GM19395 (cell line): ENCODE data around the gene RABIF.

Experiments
- ATAC-seq: cut with Tn5 transposase; IDR thresholded peaks from one replicate; pipeline ENCODE4 v1.9.1; 2021; ENCODE audit warnings: mild to moderate bottlenecking, moderate library complexity; ENCODE audit not compliant: unreplicated experiment

RABIF gene

GRCh38 chr1:202879128-202879527 is 9.8 kb downstream of the RABIF start:
- no peak for ATAC-seq

- no peak for ATAC-seq
Measured at GRCh38 chr1:202873026-202873425, 15.9 kb downstream of the RABIF start.

- ATAC-seq: no peak
Measured at GRCh38 chr1:202871367-202871766, 17.6 kb downstream of the RABIF start.

GRCh38 chr1:202862679-202863560 is 26.0 kb downstream of the RABIF start:
- no peak for ATAC-seq

GRCh38 chr1:202861420-202862132 is 27.4 kb downstream of the RABIF start:
- ATAC-seq: peak; percentile 79

GRCh38 chr1:202860744-202861419 is 28.1 kb downstream of the RABIF start:
- ATAC-seq: no peak

- no peak for ATAC-seq
Measured at GRCh38 chr1:202858789-202859414, 30.0 kb downstream of the RABIF start.

GRCh38 chr1:202858331-202858730 is 30.6 kb downstream of the RABIF start:
- ATAC-seq: no peak

GRCh38 chr1:202857136-202857610 is 31.8 kb downstream of the RABIF start:
- ATAC-seq: no peak

GRCh38 chr1:202856014-202856413 is 32.9 kb downstream of the RABIF start:
- ATAC-seq: no peak

GRCh38 chr1:202854787-202855186 is 34.2 kb downstream of the RABIF start:
- ATAC-seq: no peak

- no peak for ATAC-seq
Measured at GRCh38 chr1:202852163-202852904, 36.6 kb downstream of the RABIF start.

GRCh38 chr1:202850593-202851362 is 38.2 kb downstream of the RABIF start:
- no peak for ATAC-seq

GRCh38 chr1:202848191-202848542 is 40.8 kb downstream of the RABIF start:
- peak; percentile 87 for ATAC-seq

GRCh38 chr1:202844935-202845334 is 44.0 kb downstream of the RABIF start:
- no peak for ATAC-seq

- ATAC-seq: no peak
Measured at GRCh38 chr1:202844259-202844658, 44.7 kb downstream of the RABIF start.

GRCh38 chr1:202843081-202843480 is 45.9 kb downstream of the RABIF start:
- ATAC-seq: no peak

- ATAC-seq: no peak
Measured at GRCh38 chr1:202837746-202838262, 51.1 kb downstream of the RABIF start.

GRCh38 chr1:202836623-202837403 is 52.1 kb downstream of the RABIF start:
- ATAC-seq: no peak
